Right lobe of liver (tissue), 4 donors: ENCODE results near the gene KATNAL1.

Experiments
- POLR2A ChIP-seq: fragments of 450-650 bp; IDR thresholded peaks from one replicate; pipeline ENCODE4 v1.6.1; 2017; ENCODE audit warnings: antibody characterized with exemption, mild to moderate bottlenecking
- TF ChIP-seq, protein P1 (sequence below), 4 donors: fragments of 200-600 bp in 3 of 4; fragments of 450-650 bp in 1 of 4; IDR thresholded peaks; one replicate each; pipeline versions ENCODE4 v1.5.1 to v1.8.0; 2016 to 2022; ENCODE audit warnings: antibody characterized with exemption in 4 of 4, mild to moderate bottlenecking in 2 of 4
- donor health status: DM: no; HTN: no; CAD: no.
- donor health status: DM: no; HTN: no; CAD: no.
- donor health status: DM: no; HTN: yes; CAD: no.

DNA sequence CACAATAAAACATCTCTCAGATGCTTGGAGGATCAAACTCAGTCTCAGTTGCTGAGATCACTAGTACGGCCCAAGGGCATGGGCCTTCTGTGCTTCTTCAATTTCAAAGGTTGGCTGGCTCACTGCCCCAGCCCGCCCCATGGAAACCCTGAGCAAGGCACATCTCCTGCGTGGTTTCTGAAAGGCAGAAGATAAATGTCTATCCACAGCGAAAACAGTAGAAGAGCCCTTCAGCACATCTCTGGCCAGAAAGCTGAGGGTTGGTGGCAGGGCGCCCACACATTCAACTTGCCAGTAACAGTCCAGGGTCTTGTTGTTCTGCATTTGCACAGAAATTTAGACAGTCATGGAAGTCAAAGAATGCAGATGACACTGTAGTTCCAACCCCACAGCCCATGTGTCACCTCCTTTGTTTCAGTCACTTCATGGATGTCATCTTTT is 24.0 kb upstream of the KATNAL1 start:
- no peak for TF ChIP-seq POLR2A
- TF ChIP-seq, protein P1, sequence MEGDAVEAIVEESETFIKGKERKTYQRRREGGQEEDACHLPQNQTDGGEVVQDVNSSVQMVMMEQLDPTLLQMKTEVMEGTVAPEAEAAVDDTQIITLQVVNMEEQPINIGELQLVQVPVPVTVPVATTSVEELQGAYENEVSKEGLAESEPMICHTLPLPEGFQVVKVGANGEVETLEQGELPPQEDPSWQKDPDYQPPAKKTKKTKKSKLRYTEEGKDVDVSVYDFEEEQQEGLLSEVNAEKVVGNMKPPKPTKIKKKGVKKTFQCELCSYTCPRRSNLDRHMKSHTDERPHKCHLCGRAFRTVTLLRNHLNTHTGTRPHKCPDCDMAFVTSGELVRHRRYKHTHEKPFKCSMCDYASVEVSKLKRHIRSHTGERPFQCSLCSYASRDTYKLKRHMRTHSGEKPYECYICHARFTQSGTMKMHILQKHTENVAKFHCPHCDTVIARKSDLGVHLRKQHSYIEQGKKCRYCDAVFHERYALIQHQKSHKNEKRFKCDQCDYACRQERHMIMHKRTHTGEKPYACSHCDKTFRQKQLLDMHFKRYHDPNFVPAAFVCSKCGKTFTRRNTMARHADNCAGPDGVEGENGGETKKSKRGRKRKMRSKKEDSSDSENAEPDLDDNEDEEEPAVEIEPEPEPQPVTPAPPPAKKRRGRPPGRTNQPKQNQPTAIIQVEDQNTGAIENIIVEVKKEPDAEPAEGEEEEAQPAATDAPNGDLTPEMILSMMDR (IDR thresholded peaks at IDR 0.05), result no peak
